ENCODE measurements around the gene KLHL21. TPM values are rescaled to one million over a fixed set of nuclear protein-coding genes. Genes with fewer than 3 reads are reported as not detected.
A peak's percentile ranks its signal among the peaks of the same experiment; 100 is the strongest.

KLHL21 gene
- total and polyA plus RNA-seq, 10 of the 15 experiments (the other 5 are each of a cell fraction or from before 2014, with no cell fraction given) = 0.76 to 12.2 (median 5.2) TPM

- TF ChIP-seq ATF7 (IDR thresholded peaks at IDR 0.05; ENCODE audit: low read depth) = peak; percentile 83
- TF ChIP-seq SMAD1 (IDR thresholded peaks at IDR 0.05; ENCODE audit: low read depth, partially characterized antibody) = no peak
- TF ChIP-seq, protein P1, sequence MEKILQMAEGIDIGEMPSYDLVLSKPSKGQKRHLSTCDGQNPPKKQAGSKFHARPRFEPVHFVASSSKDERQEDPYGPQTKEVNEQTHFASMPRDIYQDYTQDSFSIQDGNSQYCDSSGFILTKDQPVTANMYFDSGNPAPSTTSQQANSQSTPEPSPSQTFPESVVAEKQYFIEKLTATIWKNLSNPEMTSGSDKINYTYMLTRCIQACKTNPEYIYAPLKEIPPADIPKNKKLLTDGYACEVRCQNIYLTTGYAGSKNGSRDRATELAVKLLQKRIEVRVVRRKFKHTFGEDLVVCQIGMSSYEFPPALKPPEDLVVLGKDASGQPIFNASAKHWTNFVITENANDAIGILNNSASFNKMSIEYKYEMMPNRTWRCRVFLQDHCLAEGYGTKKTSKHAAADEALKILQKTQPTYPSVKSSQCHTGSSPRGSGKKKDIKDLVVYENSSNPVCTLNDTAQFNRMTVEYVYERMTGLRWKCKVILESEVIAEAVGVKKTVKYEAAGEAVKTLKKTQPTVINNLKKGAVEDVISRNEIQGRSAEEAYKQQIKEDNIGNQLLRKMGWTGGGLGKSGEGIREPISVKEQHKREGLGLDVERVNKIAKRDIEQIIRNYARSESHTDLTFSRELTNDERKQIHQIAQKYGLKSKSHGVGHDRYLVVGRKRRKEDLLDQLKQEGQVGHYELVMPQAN (conservative IDR thresholded peaks at IDR 0.05) = peak; percentile 86
- TF ChIP-seq IKZF2 (IDR thresholded peaks at IDR 0.05) = no peak
- TF ChIP-seq NR2F1 (conservative IDR thresholded peaks at IDR 0.05) = peak; percentile 74
- TF ChIP-seq CHD4 (IDR thresholded peaks at IDR 0.05) = no peak
- no peak for TF ChIP-seq ATF3 (IDR thresholded peaks at IDR 0.05; ENCODE audit: borderline replicate concordance, extremely low read depth, low read depth, low read length)
- TF ChIP-seq SMC3 (IDR thresholded peaks at IDR 0.05; ENCODE audit: borderline replicate concordance, low read length) = no peak
- peak; percentile 73 for TF ChIP-seq CREB1 (IDR thresholded peaks at IDR 0.05; ENCODE audit: low read depth)
- TF ChIP-seq, protein P2, sequence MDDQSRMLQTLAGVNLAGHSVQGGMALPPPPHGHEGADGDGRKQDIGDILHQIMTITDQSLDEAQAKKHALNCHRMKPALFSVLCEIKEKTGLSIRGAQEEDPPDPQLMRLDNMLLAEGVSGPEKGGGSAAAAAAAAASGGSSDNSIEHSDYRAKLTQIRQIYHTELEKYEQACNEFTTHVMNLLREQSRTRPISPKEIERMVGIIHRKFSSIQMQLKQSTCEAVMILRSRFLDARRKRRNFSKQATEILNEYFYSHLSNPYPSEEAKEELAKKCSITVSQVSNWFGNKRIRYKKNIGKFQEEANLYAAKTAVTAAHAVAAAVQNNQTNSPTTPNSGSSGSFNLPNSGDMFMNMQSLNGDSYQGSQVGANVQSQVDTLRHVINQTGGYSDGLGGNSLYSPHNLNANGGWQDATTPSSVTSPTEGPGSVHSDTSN (IDR thresholded peaks at IDR 0.05; ENCODE audit: insufficient replicate concordance, low read depth, low read length) = peak; percentile 70
- no peak for TF ChIP-seq MYB (IDR thresholded peaks at IDR 0.05; ENCODE audit: borderline replicate concordance, low read depth, low read length)
- no peak for TF ChIP-seq FOS (IDR thresholded peaks at IDR 0.05; ENCODE audit: borderline replicate concordance, extremely low read depth, insufficient read length)
- peak; percentile 72 for TF ChIP-seq IKZF1 (conservative IDR thresholded peaks at IDR 0.05)
- TF ChIP-seq DPF2 (IDR thresholded peaks at IDR 0.05) = peak; percentile 55
- TF ChIP-seq BHLHE40 (IDR thresholded peaks at IDR 0.05; ENCODE audit: borderline replicate concordance in 1 of 2, low read depth in 2 of 2, low read length in 1 of 2) = peak in 1 of 2 experiments; percentile 61; a peak in 2 of 4 replicates
- TF ChIP-seq SIX5 (IDR thresholded peaks at IDR 0.05; ENCODE audit: low read depth, low read length, severe bottlenecking) = peak; percentile 16
- TF ChIP-seq POLR2AphosphoS5 (IDR thresholded peaks at IDR 0.05; ENCODE audit: low read length) = peak; percentile 66
- TF ChIP-seq ZNF274 (IDR thresholded peaks at IDR 0.05; ENCODE audit: insufficient read depth, insufficient read length) = no peak
- peak; percentile 98 for TF ChIP-seq YY1 (IDR thresholded peaks at IDR 0.05; ENCODE audit: low read depth, low read length)
- peak; percentile 26 for TF ChIP-seq RUNX3 (IDR thresholded peaks at IDR 0.05; ENCODE audit: low read length)
- TF ChIP-seq STAT1 (conservative IDR thresholded peaks at IDR 0.05) = no peak
- TF ChIP-seq, protein P3, sequence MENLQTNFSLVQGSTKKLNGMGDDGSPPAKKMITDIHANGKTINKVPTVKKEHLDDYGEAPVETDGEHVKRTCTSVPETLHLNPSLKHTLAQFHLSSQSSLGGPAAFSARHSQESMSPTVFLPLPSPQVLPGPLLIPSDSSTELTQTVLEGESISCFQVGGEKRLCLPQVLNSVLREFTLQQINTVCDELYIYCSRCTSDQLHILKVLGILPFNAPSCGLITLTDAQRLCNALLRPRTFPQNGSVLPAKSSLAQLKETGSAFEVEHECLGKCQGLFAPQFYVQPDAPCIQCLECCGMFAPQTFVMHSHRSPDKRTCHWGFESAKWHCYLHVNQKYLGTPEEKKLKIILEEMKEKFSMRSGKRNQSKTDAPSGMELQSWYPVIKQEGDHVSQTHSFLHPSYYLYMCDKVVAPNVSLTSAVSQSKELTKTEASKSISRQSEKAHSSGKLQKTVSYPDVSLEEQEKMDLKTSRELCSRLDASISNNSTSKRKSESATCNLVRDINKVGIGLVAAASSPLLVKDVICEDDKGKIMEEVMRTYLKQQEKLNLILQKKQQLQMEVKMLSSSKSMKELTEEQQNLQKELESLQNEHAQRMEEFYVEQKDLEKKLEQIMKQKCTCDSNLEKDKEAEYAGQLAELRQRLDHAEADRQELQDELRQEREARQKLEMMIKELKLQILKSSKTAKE (IDR thresholded peaks at IDR 0.05; ENCODE audit: low read depth, poor library complexity, severe bottlenecking) = no peak
- TF ChIP-seq, protein P4, sequence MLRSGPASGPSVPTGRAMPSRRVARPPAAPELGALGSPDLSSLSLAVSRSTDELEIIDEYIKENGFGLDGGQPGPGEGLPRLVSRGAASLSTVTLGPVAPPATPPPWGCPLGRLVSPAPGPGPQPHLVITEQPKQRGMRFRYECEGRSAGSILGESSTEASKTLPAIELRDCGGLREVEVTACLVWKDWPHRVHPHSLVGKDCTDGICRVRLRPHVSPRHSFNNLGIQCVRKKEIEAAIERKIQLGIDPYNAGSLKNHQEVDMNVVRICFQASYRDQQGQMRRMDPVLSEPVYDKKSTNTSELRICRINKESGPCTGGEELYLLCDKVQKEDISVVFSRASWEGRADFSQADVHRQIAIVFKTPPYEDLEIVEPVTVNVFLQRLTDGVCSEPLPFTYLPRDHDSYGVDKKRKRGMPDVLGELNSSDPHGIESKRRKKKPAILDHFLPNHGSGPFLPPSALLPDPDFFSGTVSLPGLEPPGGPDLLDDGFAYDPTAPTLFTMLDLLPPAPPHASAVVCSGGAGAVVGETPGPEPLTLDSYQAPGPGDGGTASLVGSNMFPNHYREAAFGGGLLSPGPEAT (IDR thresholded peaks at IDR 0.05; ENCODE audit: low read depth) = peak; percentile 60; the same call in 1 of the 2 replicates
Observed at GRCh38 chr1:6624710-6625583, 22.3 kb upstream of the KLHL21 start, which contains the start of gene THAP3 (continued).

Data from GM12878 (cell line).